Cardiac muscle cell (in vitro differentiated cells and primary cell): ENCODE results near the gene VPS13C. TPM values are rescaled to one million over a fixed set of nuclear protein-coding genes. Genes with fewer than 3 reads are reported as not detected.

Experiments
- DNase-seq, 2 donors: peaks; one replicate each; pipeline versions ENCODE4 v3.0.0 to v3.0.0-alpha.2; 2010 to 2017; ENCODE audit warnings: low read depth in 1 of 2, low spot score in 1 of 2
- H3K27ac ChIP-seq: fragments of 200-600 bp; sonication (generic); 2 replicates; pipeline ENCODE4 v1.5.1; 2016
- H3K27me3 ChIP-seq: fragments of 200-600 bp; sonication (generic); 2 replicates; pipeline ENCODE4 v1.6.0; 2016; ENCODE audit warnings: control low read depth
- H3K36me3 ChIP-seq: fragments of 200-600 bp; sonication (generic); 2 replicates; pipeline ENCODE4 v1.5.1; 2016; ENCODE audit warnings: control low read depth
- H3K4me1 ChIP-seq: fragments of 200-600 bp; sonication (generic); 2 replicates; pipeline ENCODE4 v1.8.1; 2017; ENCODE audit warnings: low read depth, mild to moderate bottlenecking, mixed run types
- H3K4me3 ChIP-seq: fragments of 200-600 bp; sonication (generic); 2 replicates; pipeline ENCODE4 v1.5.1; 2016; ENCODE audit warnings: mild to moderate bottlenecking
- H3K9me3 ChIP-seq: fragments of 200-600 bp; sonication (generic); 2 replicates; pipeline ENCODE4 v1.5.1; 2017; ENCODE audit warnings: low read depth, mild to moderate bottlenecking, control low read depth
- CTCF ChIP-seq: IDR thresholded peaks from 2 replicates; pipeline ENCODE4 v1.5.1; 2012; ENCODE audit warnings: low read depth, mild to moderate bottlenecking, low read length
- polyA plus RNA-seq: library from polyadenylated mRNA; unstranded; fragments of >200 nt; fragmentation: Nextera tagmentation; extraction: Ambion mirVana; gene quantifications from 2 replicates; pipeline ENCODE4 v1.2.1, GENCODE V29; 2016
- total RNA-seq: library from RNA; depleted of rRNA; stranded (reverse); fragments of >200 nt; gene quantifications from 2 replicates; pipeline ENCODE4 v1.2.3, GENCODE V29; 2016

Gene VPS13C
- total and polyA plus RNA-seq, 2 experiments from 2014 or later = 4.5 to 31.8 TPM

GRCh38 chr15:61879219-61879618, 181.0 kb downstream of the VPS13C start:
- no peak for DNase-seq
- no peak overlapping the region for H3K4me3 ChIP-seq
- no peaks in the 10 kb centered on the region for H3K27me3 ChIP-seq
- H3K36me3 ChIP-seq = no peaks in the 10 kb centered on the region
- H3K27ac ChIP-seq = no peak overlapping the region
- H3K4me1 ChIP-seq = no peaks in the 10 kb centered on the region
- TF ChIP-seq CTCF = no peak
- no peaks in the 10 kb centered on the region for H3K9me3 ChIP-seq

GRCh38 chr15:61871926-61872522, 188.2 kb downstream of the VPS13C start:
- no peak overlapping the region for H3K4me3 ChIP-seq
- no peaks in the 10 kb centered on the region for H3K9me3 ChIP-seq
- H3K4me1 ChIP-seq = no peaks in the 10 kb centered on the region
- H3K27me3 ChIP-seq = no peaks in the 10 kb centered on the region
- no peak overlapping the region for H3K27ac ChIP-seq
- TF ChIP-seq CTCF = peak; percentile 55
- DNase-seq = peak; percentile 7 to 44
- H3K36me3 ChIP-seq = peaks cover 2% of the 10 kb centered on the region

GRCh38 chr15:61869656-61870055, 190.6 kb downstream of the VPS13C start:
- Histone ChIP-seq H3K4me1 (no peaks in the 10 kb centered on the region), H3K9me3 (no peaks in the 10 kb centered on the region), H3K27ac (no peak overlapping the region), H3K27me3 (no peaks in the 10 kb centered on the region), H3K4me3 (no peak overlapping the region), H3K36me3 (peaks cover 2% of the 10 kb centered on the region)
- DNase-seq = no peak
- no peak for TF ChIP-seq CTCF

GRCh38 chr15:61861962-61862361, 198.3 kb downstream of the VPS13C start:
- Histone ChIP-seq H3K27ac (no peak overlapping the region), H3K4me3 (no peak overlapping the region), H3K4me1 (peaks cover 7% of the 10 kb centered on the region), H3K27me3 (no peaks in the 10 kb centered on the region), H3K36me3 (no peaks in the 10 kb centered on the region), H3K9me3 (no peaks in the 10 kb centered on the region)
- no peak for DNase-seq
- no peak for TF ChIP-seq CTCF

- H3K36me3 ChIP-seq = no peaks in the 10 kb centered on the region
- H3K9me3 ChIP-seq = no peaks in the 10 kb centered on the region
- H3K4me3 ChIP-seq = no peak overlapping the region
- no peaks in the 10 kb centered on the region for H3K27me3 ChIP-seq
- no peak overlapping the region for H3K27ac ChIP-seq
- peak in 1 of 2 donors; percentile 42 for DNase-seq
- H3K4me1 ChIP-seq = peaks cover 9% of the 10 kb centered on the region
- TF ChIP-seq CTCF = no peak
Observed at GRCh38 chr15:61857169-61857829, 202.9 kb downstream of the VPS13C start.
